ENCODE measurements around the gene HOXB9. TPM values are rescaled to one million over a fixed set of nuclear protein-coding genes. Genes with fewer than 3 reads are reported as not detected.

HOXB9 gene
- total and polyA plus RNA-seq, 2 experiments from 2014 or later: not detected

- no peak for TF ChIP-seq ETS1 (IDR thresholded peaks at IDR 0.05)
Measured at GRCh38 chr17:48582750-48583069, 43.4 kb downstream of the HOXB9 start (continued).

DNA sequence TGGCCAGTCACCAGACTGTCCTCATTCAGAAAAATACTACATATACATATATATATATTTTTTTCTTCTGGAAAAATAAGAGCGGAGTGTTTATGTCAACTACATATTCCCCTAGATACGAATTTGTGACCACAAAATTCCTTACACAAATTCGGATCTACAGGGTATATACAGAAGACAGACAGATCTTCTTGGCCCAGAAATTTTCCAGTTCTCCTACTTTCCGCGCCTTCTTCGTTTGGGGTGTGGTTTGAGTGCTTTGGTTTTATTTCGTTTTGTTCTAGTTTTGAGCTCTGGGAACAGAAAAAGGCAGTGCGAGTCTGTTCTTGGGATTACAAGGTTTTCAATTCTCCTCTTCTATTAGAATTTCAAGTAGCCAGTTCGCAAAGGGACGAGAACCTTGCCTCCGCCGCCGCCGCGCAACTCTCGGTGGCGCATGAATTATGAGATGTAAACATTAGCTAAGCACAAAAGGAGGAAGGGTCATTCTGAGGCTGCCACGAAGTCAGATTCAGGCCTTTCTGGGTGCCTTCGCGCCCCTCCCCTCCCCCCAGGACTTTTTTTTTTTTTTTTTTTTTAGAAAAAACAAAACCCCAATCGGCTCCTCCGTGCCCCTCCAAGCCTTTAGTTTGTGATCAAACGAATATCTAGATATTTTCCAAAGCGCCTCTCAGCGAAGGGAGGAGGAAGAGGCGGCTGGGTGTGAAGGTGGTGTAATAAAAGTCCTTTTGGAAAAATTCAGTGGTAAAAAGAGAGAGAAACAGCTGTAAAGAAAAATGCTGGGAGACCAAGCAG, 46.2 kb downstream of the HOXB9 start:
- Histone ChIP-seq H3F3A (replicated peaks; ENCODE audit: low read depth) (peaks cover 53% of the 10 kb centered on the region), H3K4me1 (ENCODE audit: insufficient read depth) (peaks cover 49% of the 10 kb centered on the region; the same call in 1 of the 2 replicates), H4K20me1 (replicated peaks; ENCODE audit: insufficient read depth) (peaks cover 60% of the 10 kb centered on the region), H3K27ac (ENCODE audit: low read depth) (no peak overlapping the region), H2AFZ (no peak overlapping the region), H3K27me3 (ENCODE audit: insufficient read depth) (peaks cover 100% of the 10 kb centered on the region), H3K79me2 (replicated peaks; ENCODE audit: insufficient read depth) (no peaks in the 10 kb centered on the region), H3K36me3 (ENCODE audit: insufficient read depth) (no peaks in the 10 kb centered on the region), H3K9me2 (ENCODE audit: insufficient read depth) (no peaks in the 10 kb centered on the region), H3K4me2 (no peak overlapping the region), H3K4me3 (no peak overlapping the region)
- Mint-ChIP-seq H3K27ac (no peak overlapping the region), H3K4me3 (no peak overlapping the region), H3K9me3 (peaks cover 10% of the 10 kb centered on the region), H3K36me3 (ENCODE audit: low read depth) (no peaks in the 10 kb centered on the region), H3K4me1 (peaks cover 29% of the 10 kb centered on the region), H3K27me3 (ENCODE audit: insufficient read depth, low read depth, poor library complexity) (peaks cover 70% of the 10 kb centered on the region)
- DNase-seq (ENCODE audit: low spot score): no peak
- TF ChIP-seq EZH2 (IDR thresholded peaks at IDR 0.05; ENCODE audit: low read depth, unreplicated experiment): peak; percentile 96
- TF ChIP-seq ZNF462 (CRISPR knock-in tag; IDR thresholded peaks at IDR 0.05): no peak
- ATAC-seq: no peak
